Measurements from ENCODE around the gene MARCHF5.
A peak's percentile ranks its signal among the peaks of the same experiment; 100 is the strongest.

Gene MARCHF5, protein sequence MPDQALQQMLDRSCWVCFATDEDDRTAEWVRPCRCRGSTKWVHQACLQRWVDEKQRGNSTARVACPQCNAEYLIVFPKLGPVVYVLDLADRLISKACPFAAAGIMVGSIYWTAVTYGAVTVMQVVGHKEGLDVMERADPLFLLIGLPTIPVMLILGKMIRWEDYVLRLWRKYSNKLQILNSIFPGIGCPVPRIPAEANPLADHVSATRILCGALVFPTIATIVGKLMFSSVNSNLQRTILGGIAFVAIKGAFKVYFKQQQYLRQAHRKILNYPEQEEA

DNA sequence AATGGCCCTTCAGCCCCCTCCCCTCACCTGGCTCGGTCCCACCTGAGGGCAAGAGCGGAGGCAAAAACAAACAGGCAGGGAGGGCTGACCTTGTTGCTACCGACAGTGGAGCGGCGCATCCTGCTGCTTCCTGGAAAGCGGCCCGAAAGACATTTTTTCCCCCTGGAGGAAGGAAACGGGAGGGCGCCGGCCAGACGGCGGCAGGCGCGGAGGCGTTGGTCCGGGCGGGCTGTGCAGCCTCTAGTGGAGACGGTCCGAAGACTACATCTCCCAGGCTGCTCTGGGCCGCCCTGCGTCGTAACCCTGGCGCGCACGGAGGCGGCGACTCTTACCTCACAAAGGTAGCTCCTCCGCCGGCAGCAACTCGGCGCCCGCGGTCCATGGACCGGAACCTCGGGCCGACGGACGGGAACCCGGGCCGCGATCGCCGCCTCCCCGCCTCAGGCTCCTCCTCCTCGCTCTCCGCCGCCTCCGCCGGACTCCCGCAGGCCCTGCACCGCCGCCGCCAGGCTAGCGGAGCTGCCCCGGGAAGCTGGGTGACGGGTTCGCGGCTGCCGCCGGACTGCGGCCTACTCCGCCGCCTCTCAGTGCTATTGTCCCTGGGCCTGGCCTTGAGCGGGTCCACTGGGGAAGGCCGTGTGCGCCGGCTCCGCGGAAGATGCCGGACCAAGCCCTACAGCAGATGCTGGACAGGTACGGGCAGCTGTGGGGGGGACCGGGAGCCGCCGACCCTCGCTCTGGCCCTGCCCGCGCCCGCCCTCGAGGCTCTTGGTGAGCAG lies at the start of gene MARCHF5, which contains the start of gene CPEB3:
Gene MARCHF5 (plus strand): TSS at position 331 of the 779 bp plus-strand sequence. CDS start 328 bp downstream, at position 659.
Gene CPEB3 (minus strand): TSS at position 242 of the 779 bp plus-strand sequence. CDS start 50,728 bp downstream, outside the sequence.
- DNase-seq (ENCODE audit: low spot score) = peak; percentile 96

DNA sequence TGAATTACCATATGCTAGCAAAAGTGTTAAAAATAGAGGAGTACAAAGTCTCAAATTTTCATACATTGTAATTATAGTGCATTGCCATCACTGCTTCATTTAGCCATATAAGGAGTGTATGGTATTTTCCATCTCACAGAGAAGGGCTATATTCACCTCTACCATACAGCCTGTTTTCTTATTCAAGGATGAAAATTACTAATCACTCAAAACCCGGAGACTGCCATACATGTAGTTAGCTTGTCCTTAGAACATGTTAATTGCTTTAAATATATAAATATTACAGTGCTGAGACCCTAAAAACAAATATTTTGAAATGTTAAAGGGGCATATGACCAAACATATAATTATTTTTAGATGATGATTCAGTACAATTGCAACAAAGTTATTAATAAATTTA lies 49.5 kb upstream of the MARCHF5 start:
- DNase-seq (ENCODE audit: low spot score) = no peak

DNA sequence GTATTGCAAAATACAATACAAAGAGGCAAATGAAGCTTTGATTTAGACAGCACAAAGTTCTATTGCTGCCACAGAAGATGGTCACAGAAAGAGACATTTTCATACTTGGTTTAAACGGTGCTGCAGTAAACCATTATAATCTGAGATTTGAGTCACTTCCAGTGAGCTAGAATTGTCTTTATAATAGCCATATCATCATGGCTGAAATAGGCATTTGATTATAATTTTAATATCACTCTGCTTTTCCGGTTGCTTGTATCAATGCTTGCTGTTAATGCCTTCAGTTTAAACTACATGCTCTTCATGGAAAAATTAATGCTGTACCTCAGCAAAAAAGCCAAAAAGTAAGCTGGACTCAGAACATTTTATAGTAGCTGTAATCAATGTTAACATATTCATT lies 48.6 kb upstream of the MARCHF5 start:
- no peak for DNase-seq (ENCODE audit: low spot score)

DNA sequence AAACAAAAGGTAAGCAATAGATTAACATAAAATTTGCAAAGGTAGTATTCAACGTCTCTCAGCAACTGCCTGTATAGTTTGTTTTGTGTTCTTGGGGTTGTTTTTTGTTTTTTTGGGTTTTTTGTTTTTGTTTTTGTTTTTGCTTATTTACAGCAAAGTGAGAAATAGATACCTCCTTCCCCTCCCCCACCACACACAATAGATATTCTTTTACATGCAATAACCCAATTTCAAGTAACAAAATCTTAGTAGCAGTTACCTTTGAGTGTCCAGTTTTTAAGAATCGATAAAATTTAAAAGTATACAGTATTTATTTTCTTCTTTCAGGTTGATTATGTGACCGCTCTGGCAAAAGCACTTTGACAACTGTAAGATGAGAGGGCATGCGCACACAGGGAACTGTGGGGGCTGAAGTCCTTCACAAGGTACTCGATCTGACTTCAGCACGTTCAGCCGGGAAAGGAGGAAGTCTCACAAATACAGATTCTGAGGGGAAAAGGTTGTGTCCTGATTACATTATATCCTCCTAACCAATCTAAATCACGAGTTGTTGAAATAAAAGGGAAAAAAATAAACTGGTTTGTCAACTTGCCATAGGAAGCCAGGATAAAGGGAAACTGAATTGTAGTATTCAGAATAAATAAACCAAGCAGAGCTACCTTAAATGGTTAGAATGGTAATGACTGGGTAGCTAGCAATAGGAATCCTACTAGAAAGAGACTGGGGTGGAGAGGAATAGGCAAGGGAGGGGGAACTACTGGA lies 47.9 kb upstream of the MARCHF5 start:
- DNase-seq (ENCODE audit: low spot score) = peak; percentile 20

DNA sequence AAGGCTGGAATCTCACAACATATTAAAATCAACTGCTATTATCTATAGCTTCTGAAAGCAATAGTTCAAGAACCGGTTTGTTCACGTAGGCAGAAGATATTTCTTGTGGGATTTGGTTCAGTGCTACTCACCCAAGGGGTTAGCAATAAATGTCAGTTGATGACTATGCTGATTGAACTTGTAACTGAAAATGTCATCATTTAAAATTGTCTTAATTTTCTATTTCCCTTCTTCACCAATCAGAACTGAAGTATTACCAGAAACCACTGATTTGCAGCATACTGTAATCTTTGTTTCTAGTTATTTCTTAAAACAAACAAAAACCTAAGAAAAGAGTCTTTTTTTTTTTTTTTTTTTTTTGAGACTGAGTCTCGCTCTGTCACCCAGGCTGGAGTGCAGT lies 46.2 kb upstream of the MARCHF5 start:
- DNase-seq (ENCODE audit: low spot score) = no peak

DNA sequence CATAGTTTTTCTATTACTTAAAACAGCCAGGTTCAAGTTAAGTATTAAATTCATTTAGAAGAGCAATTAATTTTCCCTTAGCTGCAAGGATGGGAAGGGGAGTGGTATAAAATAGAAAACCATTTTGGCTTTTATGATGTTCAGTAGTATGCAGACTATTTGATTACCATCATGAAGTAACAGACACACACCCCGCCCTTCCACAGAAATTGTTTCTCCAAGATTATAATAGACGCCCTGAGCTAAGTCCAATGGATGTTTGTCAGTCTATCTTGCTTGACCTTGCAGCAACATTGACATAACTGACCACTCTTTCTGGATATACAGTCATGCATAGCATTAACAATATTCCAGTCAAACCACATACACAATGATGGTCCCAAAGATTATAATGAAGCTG lies 42.4 kb upstream of the MARCHF5 start:
- no peak for DNase-seq (ENCODE audit: low spot score)

DNA sequence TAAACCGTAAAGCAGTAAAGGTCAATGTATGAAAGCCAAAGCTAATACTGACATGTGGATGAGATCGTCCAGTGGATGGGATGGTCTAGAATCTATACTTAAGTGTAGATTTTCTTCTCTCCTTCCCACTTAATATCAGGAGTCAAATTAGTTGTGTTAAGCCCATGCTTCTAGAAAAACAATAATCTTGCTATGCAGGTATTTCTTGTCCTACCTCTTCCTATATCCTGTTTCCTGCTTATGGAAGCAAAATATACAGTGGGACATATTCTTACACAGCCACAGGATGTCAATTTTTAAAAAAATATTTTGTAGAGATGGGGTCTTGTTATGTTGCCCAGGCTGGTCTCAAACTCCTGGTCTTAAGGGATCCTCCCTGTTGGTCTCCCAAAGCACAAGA lies 27.6 kb upstream of the MARCHF5 start:
- no peak for DNase-seq (ENCODE audit: low spot score)

DNA sequence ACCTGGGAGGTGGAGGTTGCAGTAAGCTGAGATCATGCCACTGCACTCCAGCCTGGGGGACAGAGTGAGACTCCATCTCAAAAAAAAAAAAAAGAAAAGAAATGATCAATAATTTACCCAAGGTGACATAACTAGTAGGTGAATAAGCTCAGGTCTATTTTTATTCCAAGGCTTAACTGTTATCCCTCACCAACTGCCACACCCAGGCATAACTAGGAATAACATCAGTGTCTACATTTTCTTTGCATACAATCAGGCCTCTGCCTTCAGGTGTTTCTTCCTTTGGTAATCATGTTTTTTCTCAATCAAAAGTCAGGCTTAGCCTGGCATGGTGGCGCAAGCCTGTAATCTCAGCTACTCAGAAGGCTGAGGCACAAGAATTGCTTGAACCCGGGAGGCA lies 26.7 kb upstream of the MARCHF5 start:
- DNase-seq (ENCODE audit: low spot score) = no peak

DNA sequence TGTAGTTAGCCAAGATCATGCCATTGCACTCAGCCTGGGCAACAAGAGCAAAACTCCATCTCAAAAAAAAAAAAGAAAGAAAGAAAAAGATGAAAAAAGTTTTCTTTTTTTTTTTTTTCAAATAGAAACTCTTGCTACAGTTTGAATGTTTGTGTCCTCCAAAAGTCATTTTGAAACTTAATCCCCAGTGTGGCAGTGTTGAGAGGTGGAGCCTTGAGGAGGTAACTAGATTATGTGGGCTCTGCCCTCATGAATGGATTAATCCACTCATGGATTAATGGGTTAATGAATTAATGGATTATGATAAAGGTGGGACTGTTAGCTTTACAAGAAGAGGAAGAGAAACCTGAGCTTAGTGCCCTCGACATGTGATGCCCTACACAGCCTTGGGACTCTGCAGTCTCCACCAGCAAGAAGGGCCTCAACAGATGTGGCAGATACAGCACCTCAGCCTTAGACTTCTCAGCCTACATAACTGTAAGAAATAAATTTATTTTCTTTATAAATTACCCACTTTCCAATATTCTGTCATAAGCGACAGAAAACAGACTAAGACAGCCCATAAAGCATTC lies 25.2 kb upstream of the MARCHF5 start:
- no peak for DNase-seq (ENCODE audit: low spot score)

DNA sequence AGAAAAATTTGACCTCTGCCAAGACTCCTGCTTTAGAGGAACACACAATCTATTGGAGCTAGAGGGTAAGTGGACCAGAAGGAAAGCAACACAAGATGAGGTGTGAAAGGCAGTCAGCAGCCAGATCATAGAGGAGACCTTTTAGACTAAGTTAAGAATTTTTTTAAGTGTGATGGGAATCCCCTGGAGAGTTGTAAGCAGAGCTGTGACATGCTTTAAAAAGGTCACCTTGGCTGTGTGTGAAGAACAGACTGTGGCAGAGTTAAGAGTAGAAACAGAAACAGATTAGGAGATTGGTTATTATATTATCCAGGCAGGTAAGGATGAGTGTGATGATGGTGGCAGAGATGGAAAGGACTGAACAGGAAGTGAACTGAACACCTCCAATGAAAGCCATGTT lies 23.6 kb upstream of the MARCHF5 start:
- no peak for DNase-seq (ENCODE audit: low spot score)

DNA sequence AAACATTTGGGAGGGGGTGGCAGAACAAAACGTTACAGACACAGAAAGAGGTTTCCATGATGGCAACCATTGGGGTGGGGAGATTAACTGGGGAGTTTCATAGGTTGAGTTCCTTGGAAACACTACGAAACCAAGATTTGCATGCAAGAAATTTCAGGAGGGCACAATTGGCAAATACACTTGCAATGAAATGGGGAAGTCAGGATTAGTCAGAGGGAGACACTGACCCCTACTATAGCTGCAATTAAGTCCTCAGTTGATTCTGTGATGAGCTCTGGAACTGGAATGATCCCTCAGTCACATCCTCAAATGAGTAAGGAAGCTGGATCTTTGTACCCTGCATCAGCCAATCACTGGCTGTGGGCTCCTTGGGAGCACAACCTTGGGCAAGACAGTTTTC lies 22.2 kb upstream of the MARCHF5 start:
- no peak for DNase-seq (ENCODE audit: low spot score)

DNA sequence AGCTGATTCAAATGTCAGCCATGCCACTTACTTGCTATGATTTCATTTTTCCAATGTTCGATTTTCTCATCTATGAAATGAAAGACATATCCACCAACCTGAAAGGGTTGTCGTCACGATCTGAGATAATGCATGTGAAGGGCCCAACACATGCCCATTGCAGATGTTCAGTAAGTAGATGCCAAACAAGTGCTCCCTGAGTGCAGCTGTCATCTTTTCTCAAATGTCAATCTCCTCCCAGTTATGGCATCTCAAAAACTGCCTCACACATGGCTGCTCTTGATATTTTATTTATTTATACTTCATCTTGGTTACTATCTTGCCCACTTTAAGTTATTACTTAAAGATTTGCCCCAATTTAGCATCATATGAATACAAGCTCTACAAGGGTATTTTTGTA lies 16.9 kb upstream of the MARCHF5 start:
- no peak for DNase-seq (ENCODE audit: low spot score)

DNA sequence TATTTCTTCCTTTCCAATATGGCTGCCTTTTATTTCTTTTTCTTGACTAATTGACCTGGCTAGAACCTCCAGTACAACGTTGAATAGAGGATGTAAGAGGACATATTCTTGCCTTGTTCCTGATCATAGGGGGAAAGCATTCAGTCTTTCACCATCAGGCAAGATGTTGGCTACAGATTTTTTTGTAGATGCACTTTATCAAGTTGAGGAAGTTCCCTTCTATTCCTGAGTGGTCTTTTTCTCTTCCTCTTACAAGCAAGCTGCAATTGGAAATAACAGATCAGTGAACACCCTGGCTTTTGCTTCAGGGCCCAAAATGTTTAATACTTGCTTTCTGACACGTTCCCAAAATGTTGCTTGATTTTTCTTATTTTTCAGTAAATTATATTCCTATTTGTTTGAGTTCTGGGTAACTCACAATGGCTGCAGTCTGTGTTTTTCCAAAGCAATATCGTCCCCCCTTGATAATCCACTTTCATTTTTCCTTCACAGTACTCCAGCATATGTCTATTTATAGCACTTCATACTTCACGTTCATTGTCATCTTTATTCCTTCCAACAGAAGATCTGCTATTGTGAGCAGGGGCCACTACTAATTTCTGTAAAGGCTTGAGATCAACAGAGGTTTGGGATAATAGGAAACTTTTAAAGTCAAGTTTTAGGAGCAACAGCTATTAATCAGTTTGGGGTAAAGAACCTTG lies 11.8 kb upstream of the MARCHF5 start:
- peak; percentile 4 for DNase-seq (ENCODE audit: low spot score)

DNA sequence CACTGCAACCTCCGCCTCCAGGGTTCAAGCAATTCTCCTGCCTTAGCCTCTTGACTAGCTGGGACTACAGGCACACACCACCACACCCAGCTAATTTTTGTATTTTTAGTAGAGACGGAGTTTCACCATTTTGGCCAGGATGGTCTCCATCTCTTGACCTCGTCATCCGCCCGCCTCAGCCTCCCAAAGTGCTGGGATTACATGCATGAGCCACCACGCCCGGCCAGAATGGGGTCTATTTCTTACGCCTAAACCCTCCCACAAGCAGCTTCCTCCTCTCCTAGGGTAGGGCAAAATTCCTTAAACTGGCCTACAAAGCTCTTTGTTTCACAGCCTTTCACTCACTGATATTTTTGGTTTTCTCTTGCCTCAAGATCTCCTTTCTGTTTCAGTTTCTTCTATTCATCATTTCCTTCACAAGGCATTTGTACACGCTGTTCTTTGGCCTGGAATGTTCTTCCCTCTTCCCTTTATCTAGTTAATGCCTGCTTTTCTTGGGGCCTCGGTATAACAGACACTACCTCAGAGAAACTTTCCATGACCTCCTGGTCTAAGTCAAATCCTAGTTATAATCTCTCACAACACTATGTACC lies 6.8 kb upstream of the MARCHF5 start:
- no peak for DNase-seq (ENCODE audit: low spot score)

DNA sequence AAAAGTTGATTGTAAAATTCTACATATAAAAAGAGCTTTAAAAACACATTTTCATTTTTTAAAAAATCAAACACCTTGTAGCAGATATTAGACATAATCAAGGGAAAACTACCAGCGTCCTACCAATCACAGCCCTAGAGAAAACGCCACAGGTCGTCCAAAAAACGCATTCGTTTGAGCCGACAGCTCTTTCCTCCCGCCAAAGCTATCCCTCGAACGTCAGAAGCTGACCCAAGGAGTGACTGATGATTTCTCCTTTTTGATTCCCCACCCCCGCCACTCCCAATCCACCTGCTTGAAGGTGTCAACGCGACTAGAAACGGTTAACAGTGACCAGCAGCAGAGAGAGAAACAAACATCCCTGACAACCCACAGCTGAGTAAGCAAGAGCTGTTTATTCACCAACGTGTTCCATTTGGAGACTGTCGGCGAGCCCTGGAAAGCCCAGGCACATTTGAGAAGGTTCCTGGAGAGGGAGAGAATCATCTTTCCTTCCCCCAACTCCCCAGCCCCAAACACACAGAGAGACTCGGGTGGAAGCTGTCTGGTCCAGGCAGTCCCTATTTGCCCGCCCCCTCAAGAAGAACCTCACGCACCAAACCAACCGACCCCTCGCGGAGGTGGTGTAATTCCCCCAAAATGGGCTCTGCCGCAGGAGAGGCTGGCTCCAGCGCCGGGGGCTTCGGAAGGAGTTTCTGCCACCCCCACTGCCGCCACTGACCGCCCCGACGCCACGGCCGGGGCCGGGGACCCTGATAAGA lies 711 bp upstream of the MARCHF5 start:
- DNase-seq (ENCODE audit: low spot score) = peak; percentile 28

DNA sequence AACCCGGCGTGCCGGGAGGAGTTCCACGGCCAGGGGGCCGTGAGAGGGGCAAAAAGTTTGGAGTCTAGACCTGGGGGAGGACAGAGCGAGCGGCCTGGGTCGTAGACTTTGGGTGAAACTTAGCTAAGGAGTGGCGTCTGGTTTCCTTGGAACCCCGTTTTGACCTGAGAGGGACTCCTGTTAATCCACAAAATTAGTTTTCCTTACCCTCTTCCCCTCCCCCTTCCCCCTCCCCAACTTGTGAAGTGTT lies 574 bp downstream of the MARCHF5 start:
- peak; percentile 8 for DNase-seq (ENCODE audit: low spot score)

DNA sequence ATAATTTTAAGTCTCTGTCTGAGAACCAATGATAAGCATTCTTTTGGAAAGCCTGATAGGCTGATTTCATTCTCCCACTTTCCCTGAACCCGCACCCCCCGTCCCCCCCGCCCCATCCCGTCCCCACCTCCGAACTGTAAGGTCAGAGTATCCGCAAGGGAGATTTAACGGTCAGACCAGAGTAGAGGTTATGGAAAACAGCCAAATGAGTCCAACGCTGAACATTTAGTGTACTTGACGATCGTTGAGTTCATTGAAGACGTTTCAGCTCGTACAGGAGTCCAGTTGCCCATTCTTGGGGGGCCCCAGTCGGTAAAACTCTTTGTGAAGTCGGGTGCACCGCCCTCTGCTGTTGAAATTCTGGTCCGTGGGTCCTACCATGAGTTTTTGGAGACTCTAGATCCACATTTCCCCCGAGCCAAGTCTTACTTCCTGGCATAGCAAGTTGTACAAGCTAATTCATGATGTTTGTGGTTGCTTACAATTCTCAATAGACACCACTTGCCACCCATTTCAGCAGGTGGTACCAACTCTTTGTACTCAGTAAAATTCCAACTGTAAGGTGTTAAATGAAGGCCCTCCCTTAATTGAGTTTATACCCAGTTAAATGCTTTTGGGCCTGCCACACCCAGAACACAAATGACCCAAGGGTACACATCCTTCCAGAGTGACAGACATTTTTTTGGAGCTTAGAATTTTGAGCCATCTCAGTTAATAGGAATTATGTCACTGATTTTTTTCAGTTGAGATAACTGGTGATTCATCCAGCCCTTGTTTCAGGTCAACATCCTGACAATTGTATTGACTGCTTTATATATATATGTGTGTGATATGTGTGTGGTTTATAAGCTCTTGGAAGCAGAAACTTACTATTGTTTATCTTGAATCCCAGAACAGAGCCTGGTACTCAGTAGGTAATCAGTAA lies 1.2 kb downstream of the MARCHF5 start:
- DNase-seq (ENCODE audit: low spot score) = peak; percentile 33

DNA sequence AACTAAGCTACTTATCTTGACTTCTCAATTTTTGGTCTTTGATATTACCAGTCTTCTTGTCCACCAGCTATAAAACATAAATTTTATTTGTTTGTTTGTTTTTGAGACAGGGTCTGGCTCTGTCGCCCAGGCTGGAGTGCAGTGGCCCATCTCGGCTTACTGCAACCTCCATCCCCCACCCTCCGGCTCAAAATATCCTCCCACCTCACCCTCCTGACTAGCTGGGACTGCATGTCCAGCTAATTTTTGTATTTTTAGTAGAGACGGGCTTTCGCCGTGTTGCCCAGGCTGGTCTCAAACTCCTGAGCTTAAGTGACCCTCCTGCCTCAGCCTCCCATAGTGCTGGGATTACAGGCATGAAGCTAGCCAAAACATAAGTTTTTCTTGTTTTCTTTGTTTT lies 7.5 kb downstream of the MARCHF5 start:
- DNase-seq (ENCODE audit: low spot score) = no peak

DNA sequence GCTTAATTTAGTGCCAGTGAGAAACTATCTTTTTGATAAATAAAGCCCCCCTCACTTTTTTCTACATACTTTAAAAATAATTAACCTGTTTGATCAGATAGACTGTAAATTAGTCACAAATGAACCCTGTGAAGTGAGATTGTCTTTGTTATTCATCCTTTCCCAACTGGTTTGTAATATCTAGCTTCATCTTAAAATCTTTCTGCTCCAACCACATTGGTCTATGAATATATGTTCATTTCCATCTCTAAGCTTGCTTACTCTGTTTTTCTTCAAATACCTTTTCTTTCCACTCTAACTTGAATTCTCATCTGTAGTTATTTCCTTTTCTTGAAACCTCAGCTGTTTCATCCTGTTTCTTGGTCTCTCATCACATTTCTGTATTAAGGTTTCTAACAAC lies 12.1 kb downstream of the MARCHF5 start:
- no peak for DNase-seq (ENCODE audit: low spot score)

DNA sequence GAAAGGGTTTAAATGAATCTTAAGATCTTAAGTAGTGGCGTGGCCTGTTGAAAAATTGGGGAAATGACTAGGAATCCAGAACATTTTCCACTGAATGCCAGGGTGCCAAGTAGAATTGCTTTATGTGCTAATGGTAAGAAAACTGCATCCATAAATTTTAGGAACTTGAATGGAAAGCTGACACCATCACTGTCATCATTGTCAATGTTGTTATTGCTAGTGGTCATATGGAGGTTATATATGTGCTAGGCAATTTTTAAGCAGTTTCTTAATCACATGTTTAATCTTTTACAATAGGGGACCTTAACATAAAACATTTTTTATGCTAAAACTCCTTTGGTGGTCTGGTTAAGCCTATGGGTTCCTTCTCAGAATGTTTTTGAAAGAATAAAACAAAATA lies 13.1 kb downstream of the MARCHF5 start:
- no peak for DNase-seq (ENCODE audit: low spot score)

All from AG08395 (cell line).